ENCODE data around the gene CYP27A1. TPM values are rescaled to one million over a fixed set of nuclear protein-coding genes. Genes with fewer than 3 reads are reported as not detected.

Gene CYP27A1
- total RNA-seq, 1 donor from 2014 or later = 180 TPM

- H3K27ac ChIP-seq = peak overlapping the region; percentile 70
- ATAC-seq (peak; percentile 97), DNase-seq (peak; percentile 87)
- intact Hi-C loops (cut with DNase I) = no loop called here
- no peaks in the 10 kb centered on the region for H3K36me3 ChIP-seq
- no peaks in the 10 kb centered on the region for H3K27me3 ChIP-seq
- no peak overlapping the region for H3K4me3 ChIP-seq
- TF ChIP-seq, protein P1, sequence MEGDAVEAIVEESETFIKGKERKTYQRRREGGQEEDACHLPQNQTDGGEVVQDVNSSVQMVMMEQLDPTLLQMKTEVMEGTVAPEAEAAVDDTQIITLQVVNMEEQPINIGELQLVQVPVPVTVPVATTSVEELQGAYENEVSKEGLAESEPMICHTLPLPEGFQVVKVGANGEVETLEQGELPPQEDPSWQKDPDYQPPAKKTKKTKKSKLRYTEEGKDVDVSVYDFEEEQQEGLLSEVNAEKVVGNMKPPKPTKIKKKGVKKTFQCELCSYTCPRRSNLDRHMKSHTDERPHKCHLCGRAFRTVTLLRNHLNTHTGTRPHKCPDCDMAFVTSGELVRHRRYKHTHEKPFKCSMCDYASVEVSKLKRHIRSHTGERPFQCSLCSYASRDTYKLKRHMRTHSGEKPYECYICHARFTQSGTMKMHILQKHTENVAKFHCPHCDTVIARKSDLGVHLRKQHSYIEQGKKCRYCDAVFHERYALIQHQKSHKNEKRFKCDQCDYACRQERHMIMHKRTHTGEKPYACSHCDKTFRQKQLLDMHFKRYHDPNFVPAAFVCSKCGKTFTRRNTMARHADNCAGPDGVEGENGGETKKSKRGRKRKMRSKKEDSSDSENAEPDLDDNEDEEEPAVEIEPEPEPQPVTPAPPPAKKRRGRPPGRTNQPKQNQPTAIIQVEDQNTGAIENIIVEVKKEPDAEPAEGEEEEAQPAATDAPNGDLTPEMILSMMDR (IDR thresholded peaks at IDR 0.05) = no peak
- peaks cover 37% of the 10 kb centered on the region for H3K4me1 ChIP-seq
- H3K9me3 ChIP-seq = no peaks in the 10 kb centered on the region
These were observed 24.5 kb downstream of the CYP27A1 start for GRCh38 chr2:218806346-218806978.

- Histone ChIP-seq H3K36me3 (peaks cover 7% of the 10 kb centered on the region), H3K9me3 (no peaks in the 10 kb centered on the region), H3K4me3 (no peak overlapping the region), H3K27ac (peak overlapping the region; percentile 70), H3K4me1 (peaks cover 30% of the 10 kb centered on the region), H3K27me3 (no peaks in the 10 kb centered on the region)
- TF ChIP-seq, protein P1 (IDR thresholded peaks at IDR 0.05) = no peak
- DNase-seq (no peak), ATAC-seq (no peak)
- intact Hi-C loops (cut with DNase I) = no loop called here
These were observed 25.7 kb downstream of the CYP27A1 start for GRCh38 chr2:218807626-218808025.

DNA sequence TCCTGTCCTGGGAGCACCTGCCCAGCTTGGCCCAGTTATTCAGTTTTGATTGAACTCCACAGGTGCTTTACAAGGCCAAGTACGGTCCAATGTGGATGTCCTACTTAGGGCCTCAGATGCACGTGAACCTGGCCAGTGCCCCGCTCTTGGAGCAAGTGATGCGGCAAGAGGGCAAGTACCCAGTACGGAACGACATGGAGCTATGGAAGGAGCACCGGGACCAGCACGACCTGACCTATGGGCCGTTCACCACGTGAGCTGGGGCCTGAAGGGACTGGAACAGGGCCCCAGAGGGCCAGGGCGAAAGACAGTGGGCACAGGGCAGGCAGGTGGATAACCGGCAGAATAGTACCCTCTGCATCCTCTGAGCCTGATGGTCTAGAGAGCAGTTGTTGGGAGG, 27.6 kb downstream of the CYP27A1 start:
- ATAC-seq = no peak
- H3K9me3 ChIP-seq = no peaks in the 10 kb centered on the region
- H3K36me3 ChIP-seq = peaks cover 21% of the 10 kb centered on the region
- intact Hi-C loops (cut with DNase I) = no loop called here
- peaks cover 26% of the 10 kb centered on the region for H3K4me1 ChIP-seq
- no peak for DNase-seq
- H3K27me3 ChIP-seq = no peaks in the 10 kb centered on the region
- no peak overlapping the region for H3K27ac ChIP-seq
- no peak overlapping the region for H3K4me3 ChIP-seq
- TF ChIP-seq, protein P1 (IDR thresholded peaks at IDR 0.05) = no peak

- no peak overlapping the region for H3K27ac ChIP-seq
- H3K4me3 ChIP-seq = no peak overlapping the region
- intact Hi-C loops (cut with DNase I) = no loop called here
- no peaks in the 10 kb centered on the region for H3K9me3 ChIP-seq
- TF ChIP-seq, protein P1 (IDR thresholded peaks at IDR 0.05) = no peak
- H3K27me3 ChIP-seq = no peaks in the 10 kb centered on the region
- DNase-seq (no peak), ATAC-seq (no peak)
- peaks cover 26% of the 10 kb centered on the region for H3K36me3 ChIP-seq
- H3K4me1 ChIP-seq = peaks cover 23% of the 10 kb centered on the region
These were observed 28.3 kb downstream of the CYP27A1 start for GRCh38 chr2:218810256-218810655.

GRCh38 chr2:218811382-218811781, 29.4 kb downstream of the CYP27A1 start:
- Histone ChIP-seq H3K36me3 (peaks cover 33% of the 10 kb centered on the region), H3K27me3 (no peaks in the 10 kb centered on the region), H3K4me1 (peaks cover 12% of the 10 kb centered on the region), H3K4me3 (no peak overlapping the region), H3K9me3 (no peaks in the 10 kb centered on the region), H3K27ac (no peak overlapping the region)
- TF ChIP-seq, protein P1 (IDR thresholded peaks at IDR 0.05) = no peak
- ATAC-seq (peak; percentile 90), DNase-seq (peak; percentile 84)
- intact Hi-C loops (cut with DNase I) = no loop called here

Data from upper lobe of right lung (tissue), 1 donor.